Hematopoietic multipotent progenitor cell treated with erythropoietin and hydrocortisone succinate and interleukin-3 and kit ligand, for 4 days (in vitro differentiated cells): Measurements from ENCODE around the gene USP25.
A peak's percentile ranks its signal among the peaks of the same experiment; 100 is the strongest.

ENCODE experiments used
- DNase-seq: peaks from one replicate; pipeline ENCODE4 v3.0.0-alpha.2; 2015

Gene USP25

GRCh38 chr21:15815285-15815684, 85.5 kb downstream of the USP25 start:
- DNase-seq = no peak

DNA sequence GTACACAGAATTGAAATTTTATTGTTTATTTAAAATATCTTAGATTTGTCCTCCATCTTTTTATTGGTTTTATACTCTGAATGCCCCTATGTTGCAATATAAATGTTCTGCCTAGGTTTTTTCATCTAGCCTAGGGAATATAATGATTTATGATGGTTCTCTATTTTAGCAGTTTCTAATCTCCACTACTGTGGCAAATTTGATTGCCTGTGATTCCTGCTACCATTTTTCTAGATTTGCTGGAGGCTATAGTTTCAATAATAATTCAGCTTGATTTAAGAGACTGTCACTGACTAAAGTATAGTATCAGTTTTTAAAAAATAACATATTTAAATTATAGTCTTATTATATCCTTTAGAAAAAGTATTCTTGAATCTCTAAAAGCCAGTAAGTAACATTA, 90.5 kb downstream of the USP25 start:
- DNase-seq = no peak

GRCh38 chr21:15820852-15821379, 91.1 kb downstream of the USP25 start:
- no peak for DNase-seq

DNA sequence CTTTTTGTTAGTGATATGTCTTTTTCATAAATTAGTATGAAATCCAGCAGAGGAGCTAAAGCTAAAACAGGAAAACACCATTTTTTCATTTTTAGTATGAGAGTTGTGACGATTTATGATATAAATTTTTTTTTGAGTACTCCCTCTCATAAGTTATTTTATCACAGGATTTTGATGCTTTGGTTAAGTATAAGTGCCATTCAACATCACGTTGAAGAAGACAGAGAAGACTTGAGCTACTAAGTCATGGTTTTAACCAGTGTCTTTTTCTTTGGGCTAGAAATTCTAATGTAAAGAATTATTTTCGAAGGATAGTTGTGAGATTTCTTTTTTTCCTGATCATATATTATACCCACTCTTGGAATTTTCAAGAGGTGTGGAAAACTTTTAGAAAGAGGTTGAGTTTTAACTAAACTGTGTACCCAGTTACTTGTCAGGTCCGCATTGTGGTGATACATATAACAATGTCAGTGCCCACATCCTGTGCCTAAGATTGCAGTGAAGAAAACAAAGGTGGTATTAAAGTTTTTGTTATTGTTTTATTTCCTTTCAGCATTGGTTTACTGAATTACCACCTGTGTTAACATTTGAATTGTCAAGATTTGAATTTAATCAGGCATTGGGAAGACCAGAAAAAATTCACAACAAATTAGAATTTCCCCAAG, 93.8 kb downstream of the USP25 start:
- no peak for DNase-seq

DNA sequence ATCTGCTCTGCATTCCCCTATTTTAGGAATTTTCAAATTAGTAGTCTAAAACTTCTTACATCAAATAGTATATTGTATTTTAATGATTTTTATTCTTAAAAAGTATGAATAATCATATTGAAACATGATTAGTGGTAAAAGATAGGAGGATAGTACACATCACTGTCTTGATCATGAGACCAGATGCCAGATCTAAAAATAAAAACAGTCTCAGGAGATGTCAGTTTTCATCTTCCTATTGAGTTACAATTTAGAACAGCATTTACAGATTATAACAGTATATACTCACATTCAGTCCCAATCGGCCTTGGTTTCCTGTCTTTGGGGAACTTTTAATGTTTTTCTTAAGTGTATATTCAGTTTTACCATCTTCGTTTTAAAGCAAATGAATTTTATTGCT, 95.9 kb downstream of the USP25 start:
- no peak for DNase-seq

DNA sequence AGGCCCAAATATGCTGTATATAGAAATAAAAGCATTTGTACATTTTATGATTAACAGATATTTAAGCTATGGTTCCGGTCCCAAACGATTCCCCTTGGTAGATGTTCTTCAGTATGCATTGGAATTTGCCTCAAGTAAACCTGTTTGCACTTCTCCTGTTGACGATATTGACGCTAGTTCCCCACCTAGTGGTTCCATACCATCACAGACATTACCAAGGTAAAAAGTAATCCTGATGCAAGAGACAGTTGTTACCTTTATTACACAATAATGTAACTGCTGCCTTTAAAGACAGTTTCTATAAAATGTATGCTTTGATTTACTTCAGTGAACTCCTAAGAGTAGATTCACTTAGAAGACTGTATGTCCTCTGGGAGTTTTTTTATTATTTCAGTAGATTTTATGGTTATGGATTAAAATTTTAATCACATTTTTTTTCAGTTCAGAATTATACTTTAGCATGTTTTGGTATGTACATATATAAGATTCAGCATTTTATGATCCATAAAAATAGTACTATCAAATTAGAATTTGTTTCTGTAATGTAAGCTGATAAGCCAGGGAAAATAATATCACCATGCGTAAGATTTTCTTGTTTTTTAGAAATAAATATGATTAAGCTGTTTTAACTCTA, 96.5 kb downstream of the USP25 start:
- DNase-seq = peak; percentile 73

- no peak for DNase-seq
These were observed 97.3 kb downstream of the USP25 start for GRCh38 chr21:15826908-15827601.

DNA sequence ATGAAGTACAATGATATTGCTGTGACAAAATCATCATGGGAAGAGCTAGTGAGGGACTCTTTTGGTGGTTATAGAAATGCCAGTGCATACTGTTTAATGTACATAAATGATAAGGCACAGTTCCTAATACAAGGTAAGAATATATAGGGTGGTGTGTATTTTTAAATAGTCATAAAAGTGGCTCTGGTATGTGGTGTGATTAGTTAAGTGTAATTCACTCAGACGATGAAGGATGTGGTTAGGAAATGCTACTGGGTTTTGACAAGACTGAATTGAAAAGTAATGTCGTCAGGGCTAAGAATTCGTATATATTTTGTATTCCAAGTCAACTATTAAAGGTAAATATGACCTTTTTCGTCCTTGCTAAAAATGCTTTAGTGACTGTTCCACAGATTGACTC, 101.7 kb downstream of the USP25 start:
- no peak for DNase-seq

- no peak for DNase-seq
These were observed 107.9 kb downstream of the USP25 start for GRCh38 chr21:15837645-15838044.

GRCh38 chr21:15839026-15839425, 109.2 kb downstream of the USP25 start:
- no peak for DNase-seq

GRCh38 chr21:15839601-15840000, 109.8 kb downstream of the USP25 start:
- DNase-seq = no peak

- no peak for DNase-seq
These were observed 110.6 kb downstream of the USP25 start for GRCh38 chr21:15840406-15840805.

- no peak for DNase-seq
These were observed 112.2 kb downstream of the USP25 start for GRCh38 chr21:15841856-15842564.

DNA sequence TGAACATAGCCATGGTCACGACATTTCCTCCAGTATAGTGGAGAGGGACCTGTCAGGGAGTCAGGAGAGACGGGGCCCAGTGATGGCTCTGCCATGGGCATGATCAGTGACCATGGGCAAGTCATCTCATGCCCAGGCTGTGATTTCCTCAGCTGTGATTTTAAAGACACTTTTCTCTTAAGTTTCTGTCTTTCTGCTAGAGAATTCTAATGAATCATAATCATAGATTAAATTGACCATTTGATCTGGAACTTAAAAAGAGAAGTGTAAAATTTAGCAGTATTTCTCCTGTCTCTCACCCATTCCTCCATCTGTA, 112.7 kb downstream of the USP25 start:
- DNase-seq = no peak

- no peak for DNase-seq
These were observed 114.0 kb downstream of the USP25 start for GRCh38 chr21:15843766-15844165.

DNA sequence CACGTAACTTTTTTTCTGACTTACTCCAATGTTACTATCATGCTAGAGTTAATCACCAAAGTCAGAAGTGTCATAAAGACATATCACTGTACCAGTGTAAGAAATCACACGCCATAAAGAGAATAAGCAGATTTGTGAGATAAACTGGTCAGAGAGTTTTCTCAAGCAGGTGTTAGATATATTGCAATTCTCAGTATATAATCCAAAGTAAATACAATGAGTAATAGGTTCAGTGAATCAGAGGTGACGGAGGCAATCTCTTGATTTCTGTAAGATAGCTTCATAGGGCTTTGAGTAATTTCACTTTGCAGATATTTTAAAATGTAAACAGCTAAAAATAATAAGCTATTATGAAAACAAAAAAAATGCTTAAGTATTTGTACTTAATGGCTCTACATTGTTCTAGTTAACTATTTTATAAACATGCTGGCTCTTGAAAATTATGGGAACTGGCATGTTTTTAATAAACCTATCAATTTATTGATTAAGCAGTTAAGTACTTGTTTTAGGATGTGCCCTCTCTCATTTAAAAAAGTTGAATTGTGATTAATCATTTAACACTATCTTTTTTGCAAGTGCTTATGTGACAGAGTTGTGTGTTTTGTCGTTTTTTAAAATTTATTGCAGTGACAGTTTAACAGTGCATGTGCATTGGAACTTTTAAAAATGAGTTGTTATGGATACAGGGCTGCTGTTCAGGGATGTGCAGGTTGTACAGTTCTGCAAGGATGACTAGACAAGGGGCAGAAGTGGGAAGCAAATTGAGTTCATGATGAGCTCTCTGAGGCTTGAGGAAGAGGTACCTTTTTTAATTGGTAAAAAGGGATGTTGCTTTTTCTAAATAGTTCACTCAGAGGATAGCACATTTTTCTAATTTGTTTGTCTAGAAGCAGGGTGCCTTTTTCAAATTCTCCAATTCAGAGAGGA, 119.1 kb downstream of the USP25 start:
- DNase-seq = no peak

GRCh38 chr21:15849927-15850326, 120.1 kb downstream of the USP25 start:
- DNase-seq = no peak

- no peak for DNase-seq
These were observed 120.9 kb downstream of the USP25 start for GRCh38 chr21:15850645-15851044.

DNA sequence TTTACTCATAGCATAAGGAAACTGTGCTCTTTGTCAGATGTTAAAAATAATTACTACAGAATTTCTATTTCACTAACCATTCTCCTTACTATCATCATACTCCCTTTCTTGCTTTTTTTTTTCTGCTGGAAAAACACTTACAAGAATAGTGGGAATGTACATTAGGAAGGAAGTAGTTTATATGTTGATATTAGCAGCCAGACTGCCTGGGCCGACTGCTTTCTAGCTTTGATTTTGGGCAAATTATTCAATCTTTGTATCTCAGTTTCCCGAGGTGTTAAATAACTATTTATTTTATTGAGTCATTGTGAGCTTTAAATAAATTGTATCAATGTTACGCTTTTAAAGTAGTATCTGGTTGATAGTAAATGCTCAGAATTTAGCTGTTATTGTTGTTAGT, 122.4 kb downstream of the USP25 start:
- no peak for DNase-seq

DNA sequence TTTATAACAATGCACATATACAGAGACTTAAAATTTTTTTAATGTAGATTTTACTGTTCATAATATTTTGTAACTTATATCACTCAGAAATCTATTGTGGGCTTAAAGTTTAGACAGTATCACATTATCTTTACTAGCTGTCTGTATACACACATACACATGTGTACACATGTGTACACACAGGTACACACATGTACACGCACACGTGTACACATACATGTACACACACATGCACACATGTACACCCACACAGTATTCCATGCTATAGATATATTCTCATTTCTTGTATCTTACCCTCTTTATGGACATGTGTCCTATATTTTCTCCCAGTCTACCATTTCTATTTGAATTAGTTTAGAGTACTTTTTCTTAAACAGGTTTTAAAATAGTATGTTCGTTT, 123.3 kb downstream of the USP25 start:
- no peak for DNase-seq

DNA sequence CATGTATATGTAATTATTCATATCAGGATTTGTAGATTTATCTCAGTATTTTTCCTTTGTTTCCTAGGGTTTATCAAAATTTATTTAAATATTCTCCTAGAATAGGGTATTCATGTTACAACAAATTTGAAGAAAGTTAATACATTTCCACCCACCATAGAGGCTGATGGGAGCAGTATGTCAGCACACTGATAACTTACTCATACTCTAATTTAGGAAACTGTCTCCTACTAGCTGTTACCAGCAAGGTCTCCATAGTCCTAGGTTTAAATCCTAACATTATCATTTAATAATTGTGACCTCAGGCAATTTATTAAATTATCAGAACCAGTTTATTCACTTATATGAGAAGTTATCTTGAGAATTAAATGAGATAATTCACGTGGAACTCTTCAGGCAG, 127.0 kb downstream of the USP25 start:
- no peak for DNase-seq

DNA sequence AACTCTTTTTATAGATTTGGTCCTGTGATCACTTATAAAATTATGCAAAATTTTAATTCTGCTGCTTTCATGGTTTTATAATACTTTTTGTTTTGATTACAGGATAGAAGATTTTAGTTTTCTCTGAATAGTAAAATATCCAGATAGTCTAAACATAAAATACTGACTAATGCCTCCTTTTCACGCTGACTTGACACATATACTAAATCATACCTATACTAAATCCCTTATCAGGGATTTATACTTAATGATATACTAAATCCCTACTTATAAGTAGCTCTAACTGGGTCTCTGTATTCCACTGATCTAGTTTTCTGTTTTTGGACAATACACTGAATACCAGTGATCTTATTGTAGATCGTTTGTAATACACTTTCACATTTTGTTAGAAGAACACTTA, 128.0 kb downstream of the USP25 start:
- DNase-seq = no peak

- DNase-seq = no peak
These were observed 130.8 kb downstream of the USP25 start for GRCh38 chr21:15860541-15860940.
